IMR-90 (cell line): ENCODE measurements around the gene CSAD. TPM values are rescaled to one million over a fixed set of nuclear protein-coding genes. Genes with fewer than 3 reads are reported as not detected.
A peak's percentile ranks its signal among the peaks of the same experiment; 100 is the strongest.

Experiments used
- ATAC-seq: fragments of 200-7000 bp; cut with Tn5 transposase; 2 replicates; pipeline ENCODE4 v1.9.1; 2020; ENCODE audit warnings: low read depth, mild to moderate bottlenecking, moderate library complexity
- BruUV-seq: library from RNA; stranded (reverse); fragments of 400-500 nt; replicated peaks from 2 replicates; lab custom pipeline; 2021; lab: Mats Ljungman, UMichigan
- CTCF ChIA-PET: fragments of 300-600 bp; formaldehyde crosslinking; extraction: SDS; loops from one replicate; lab custom pipeline; 2021; ENCODE audit warnings: antibody characterized with exemption; lab: Yijun Ruan, JAX
- POLR2A ChIA-PET: fragments of 300-600 bp; sonication (Branson Sonifier 250); formaldehyde crosslinking; loops from one replicate; lab custom pipeline; 2022; ENCODE audit warnings: antibody characterized with exemption; ENCODE audit not compliant: unreplicated experiment; lab: Charles Lee
- DNase-seq: peaks from one replicate; pipeline ENCODE4 v3.0.0; 2013
- H2AFZ ChIP-seq: replicated peaks from 2 replicates; pipeline ENCODE3; 2013; ENCODE audit warnings: low read length, mild to moderate bottlenecking; ENCODE audit not compliant: poor library complexity
- H2AK5ac ChIP-seq: 2 replicates; pipeline ENCODE4 v1.6.1; 2013; ENCODE audit warnings: low read depth, low read length, inconsistent platforms
- H2AK9ac ChIP-seq: replicated peaks from 2 replicates; pipeline ENCODE3; 2013; ENCODE audit warnings: mild to moderate bottlenecking, low read depth, low read length, moderate library complexity; ENCODE audit not compliant: poor library complexity
- H2BK120ac ChIP-seq: 2 replicates; pipeline ENCODE4 v1.6.1; 2013; ENCODE audit warnings: low read depth, low read length, inconsistent platforms
- H2BK15ac ChIP-seq: 3 replicates; pipeline ENCODE4 v1.6.1; 2013; ENCODE audit warnings: low read depth, low read length, inconsistent platforms
- H2BK20ac ChIP-seq: 2 replicates; pipeline ENCODE4 v1.6.1; 2013; ENCODE audit warnings: low read depth, mild to moderate bottlenecking, inconsistent platforms, low read length, moderate library complexity
- H2BK5ac ChIP-seq: 2 replicates; pipeline ENCODE4 v1.6.1; 2013; ENCODE audit warnings: mild to moderate bottlenecking, low read depth, low read length, inconsistent platforms; ENCODE audit not compliant: poor library complexity, severe bottlenecking
- H3K14ac ChIP-seq: replicated peaks from 2 replicates; pipeline ENCODE4 v1.6.1; 2013; ENCODE audit warnings: low read depth, low read length, inconsistent platforms
- H3K18ac ChIP-seq: 2 replicates; pipeline ENCODE4 v1.6.1; 2013; ENCODE audit warnings: low read depth, low read length, control low read depth
- H3K23ac ChIP-seq: 2 replicates; pipeline ENCODE4 v1.6.1; 2013; ENCODE audit warnings: low read depth, low read length, inconsistent platforms
- H3K27ac ChIP-seq: 2 replicates; pipeline ENCODE4 v1.5.1; 2013; ENCODE audit warnings: mild to moderate bottlenecking, control low read depth, low read length; ENCODE audit not compliant: insufficient read depth
- H3K27me3 ChIP-seq: 2 replicates; pipeline ENCODE4 v1.6.1; 2013; ENCODE audit warnings: low read length; ENCODE audit not compliant: control insufficient read depth, insufficient read depth
- H3K36me3 ChIP-seq: 2 replicates; pipeline ENCODE4 v1.6.1; 2013; ENCODE audit warnings: low read length, mixed read lengths; ENCODE audit not compliant: control insufficient read depth, insufficient read depth
- H3K4ac ChIP-seq: 2 replicates; pipeline ENCODE4 v1.6.1; 2013; ENCODE audit warnings: low read depth, low read length, inconsistent platforms
- H3K4me1 ChIP-seq: 2 replicates; pipeline ENCODE4 v1.6.1; 2013; ENCODE audit warnings: low read length, mixed read lengths; ENCODE audit not compliant: control insufficient read depth, insufficient read depth
- H3K4me2 ChIP-seq: 2 replicates; pipeline ENCODE4 v1.6.1; 2013; ENCODE audit warnings: low read depth, mild to moderate bottlenecking, control low read depth, low read length, moderate library complexity
- H3K4me3 ChIP-seq: 2 replicates; pipeline ENCODE4 v1.5.1; 2013; ENCODE audit warnings: low read depth, mild to moderate bottlenecking, control low read depth, low read length, moderate library complexity; ENCODE audit not compliant: insufficient read depth
- H3K56ac ChIP-seq: 2 replicates; pipeline ENCODE4 v1.6.1; 2013; ENCODE audit warnings: low read length, inconsistent platforms; ENCODE audit not compliant: insufficient read depth; ENCODE audit errors: extremely low read depth
- H3K79me1 ChIP-seq, 2 experiments: 2 replicates each; pipeline ENCODE4 v1.6.1; 2013; ENCODE audit warnings: low read length in 2 of 2, inconsistent platforms in 1 of 2, low read depth in 1 of 2
- H3K9ac ChIP-seq: 2 replicates; pipeline ENCODE4 v1.6.1; 2013; ENCODE audit warnings: low read depth, low read length, control low read depth
- H3K9me1 ChIP-seq: 2 replicates; pipeline ENCODE4 v1.6.1; 2013; ENCODE audit warnings: low read length, inconsistent platforms; ENCODE audit not compliant: insufficient read depth
- H3K9me3 ChIP-seq: 2 replicates; pipeline ENCODE4 v1.6.1; 2013; ENCODE audit warnings: low read length; ENCODE audit not compliant: control insufficient read depth, insufficient read depth
- H4K20me1 ChIP-seq: 2 replicates; pipeline ENCODE4 v1.6.1; 2013; ENCODE audit warnings: low read length, inconsistent platforms; ENCODE audit not compliant: insufficient read depth
- H4K5ac ChIP-seq: 2 replicates; pipeline ENCODE4 v1.6.1; 2013; ENCODE audit warnings: mild to moderate bottlenecking, low read depth, low read length, control low read depth
- H4K8ac ChIP-seq, 2 experiments: 2 replicates each; pipeline ENCODE4 v1.6.1; 2013; ENCODE audit warnings: low read depth in 2 of 2, low read length in 2 of 2, control low read depth in 1 of 2, inconsistent platforms in 1 of 2
- H4K91ac ChIP-seq: 2 replicates; pipeline ENCODE4 v1.6.1; 2013; ENCODE audit warnings: low read depth, low read length, inconsistent platforms; ENCODE audit not compliant: insufficient read depth
- BHLHE40 ChIP-seq: fragments of 150-350 bp; IDR thresholded peaks from 2 replicates; pipeline ENCODE4 v1.6.1; 2016; ENCODE audit warnings: mild to moderate bottlenecking, low read depth, low read length
- CEBPB ChIP-seq: IDR thresholded peaks from 2 replicates; pipeline ENCODE4 v1.6.1; 2012; ENCODE audit warnings: low read depth, low read length, improper control_type of control experiment
- CHD1 ChIP-seq: IDR thresholded peaks from 2 replicates; pipeline ENCODE4 v1.6.1; 2012; ENCODE audit warnings: low read depth, low read length, improper control_type of control experiment
- CTCF ChIP-seq: conservative IDR thresholded peaks from 2 replicates; pipeline ENCODE4 v1.5.1; 2012; ENCODE audit warnings: mild to moderate bottlenecking, low read depth, low read length, improper control_type of control experiment
- ELK1 ChIP-seq: fragments of 150-350 bp; IDR thresholded peaks from 2 replicates; pipeline ENCODE4 v1.6.1; 2016; ENCODE audit warnings: low read depth, mild to moderate bottlenecking, low read length, moderate library complexity, borderline replicate concordance
- FOS ChIP-seq: fragments of 150-350 bp; IDR thresholded peaks from 2 replicates; pipeline ENCODE4 v1.6.1; 2016; ENCODE audit warnings: low read depth, low read length
- MAFK ChIP-seq: IDR thresholded peaks from 2 replicates; pipeline ENCODE4 v1.6.1; 2012; ENCODE audit warnings: low read depth, low read length, improper control_type of control experiment
- MAZ ChIP-seq: IDR thresholded peaks from 2 replicates; pipeline ENCODE4 v1.6.1; 2012; ENCODE audit warnings: low read depth, mild to moderate bottlenecking, low read length, improper control_type of control experiment, moderate library complexity, borderline replicate concordance
- MXI1 ChIP-seq: IDR thresholded peaks from 2 replicates; pipeline ENCODE4 v1.6.1; 2012; ENCODE audit warnings: low read depth, mild to moderate bottlenecking, low read length, moderate library complexity, borderline replicate concordance
- NFE2L2 ChIP-seq: fragments of 150-350 bp; IDR thresholded peaks from 2 replicates; pipeline ENCODE4 v1.6.1; 2016; ENCODE audit warnings: low read depth, mild to moderate bottlenecking, low read length
- POLR2A ChIP-seq: IDR thresholded peaks from 2 replicates; pipeline ENCODE4 v1.6.1; 2012; ENCODE audit warnings: mild to moderate bottlenecking, low read depth, low read length
- RAD21 ChIP-seq: IDR thresholded peaks from 2 replicates; pipeline ENCODE4 v1.6.1; 2012; ENCODE audit warnings: low read length, improper control_type of control experiment
- RCOR1 ChIP-seq: IDR thresholded peaks from 2 replicates; pipeline ENCODE4 v1.6.1; 2012; ENCODE audit warnings: mild to moderate bottlenecking, low read length, improper control_type of control experiment; ENCODE audit not compliant: insufficient replicate concordance
- SMC3 ChIP-seq: fragments of 150-350 bp; IDR thresholded peaks from 2 replicates; pipeline ENCODE4 v1.6.1; 2016; ENCODE audit warnings: low read depth, mild to moderate bottlenecking, antibody characterized with exemption, low read length, moderate library complexity
- USF2 ChIP-seq: fragments of 150-350 bp; IDR thresholded peaks from 2 replicates; pipeline ENCODE4 v1.6.1; 2017; ENCODE audit warnings: mild to moderate bottlenecking, antibody characterized with exemption, low read length, low read depth
- WGBS, 2 experiments: methylation state at CpG; one replicate each; pipeline versions ENCODE4 v1.1.5 to v1.1.7; 2013; ENCODE audit warnings: missing lambda C conversion rate in 2 of 2; ENCODE audit not compliant: insufficient read length in 1 of 2; ENCODE audit errors: extremely low coverage in 2 of 2; 5-methylcytosine and 5-hydroxymethylcytosine counted together
- dilution Hi-C: fragments of 300-500 bp; cut with HindIII; formaldehyde crosslinking; loops from one replicate; pipeline ENCODE4 v1.14.3; 2018; ENCODE audit warnings: low sequenced_read_pairs; ENCODE audit not compliant: unreplicated experiment
- in situ Hi-C: fragments of 300-500 bp; cut with MboI; formaldehyde crosslinking; loops from 3 replicates; pipeline ENCODE4 v1.14.3; 2019; ENCODE audit warnings: low sequenced_read_pairs, inconsistent platforms, mixed read lengths
- intact Hi-C: fragments of 100-400 bp; cut with micrococcal nuclease; formaldehyde crosslinking; loops from 2 replicates; pipeline ENCODE4 v1.10.0; 2022
- polyA plus RNA-seq, 3 experiments: library from polyadenylated mRNA; depleted of rRNA; stranded (reverse); fragments of >200 nt; gene quantifications; 2 replicates each; pipeline ENCODE4 v1.2.3, GENCODE V29; 2012; ENCODE audit warnings: low replicate concordance in 1 of 3
- total RNA-seq: library from RNA; depleted of rRNA; stranded (reverse); fragments of >200 nt; gene quantifications from 2 replicates; pipeline ENCODE4 v1.2.3, GENCODE V29; 2012

The CSAD gene
- total and polyA plus RNA-seq, 2 of the 4 experiments (the other 2 are of a cell fraction) = 5.4 to 45.6 TPM

GRCh38 chr12:53200458-53201176 is 19.9 kb upstream of the CSAD start:
- BruUV-seq = no TSS peak
- Histone ChIP-seq H4K8ac (no peak overlapping the region), H3K27ac (no peak overlapping the region), H2AK9ac (no peak overlapping the region), H3K9ac (no peak overlapping the region), H3K9me1 (peaks cover 5% of the 10 kb centered on the region; the same call in 1 of the 2 replicates), H3K4me3 (no peak overlapping the region), H2BK5ac (no peak overlapping the region), H3K27me3 (peaks cover 2% of the 10 kb centered on the region; the same call in 1 of the 2 replicates), H4K5ac (no peak overlapping the region), H3K23ac (no peak overlapping the region), H2BK120ac (no peak overlapping the region), H3K79me1 (no peaks in the 10 kb centered on the region), H2BK20ac (no peak overlapping the region), H2AK5ac (no peak overlapping the region), H3K36me3 (no peaks in the 10 kb centered on the region), H3K56ac (no peak overlapping the region), H2BK15ac (no peak overlapping the region), H3K4me2 (no peak overlapping the region), H3K4me1 (peaks cover 1% of the 10 kb centered on the region; the same call in 1 of the 2 replicates), H2AFZ (peak overlapping the region; percentile 9), H4K20me1 (no peaks in the 10 kb centered on the region), H3K14ac (no peak overlapping the region), H4K91ac (no peak overlapping the region), H3K18ac (no peak overlapping the region), H3K4ac (no peak overlapping the region), H3K9me3 (no peaks in the 10 kb centered on the region)
- intact Hi-C loops (no loop called here), dilution Hi-C loops (no loop called here), in situ Hi-C loops (no loop called here)
- CTCF ChIA-PET = interaction anchor here (0.8 to 1.6 kb wide), 3 partner anchors 13 to 98 kb away, joined by 3 to 4 read pairs (median 3); partner anchors contain the start of gene MYG1
- ATAC-seq (peak; percentile 20), DNase-seq (no peak)
- 93% methylated on average over 3 of the region's 10 CpGs; no CpG with 5 or more reads in 1 of the 2 experiments for whole genome bisulfite sequencing, 2 experiments
- POLR2A ChIA-PET = no interaction called here
- TF ChIP-seq SMC3 (no peak), ELK1 (no peak), BHLHE40 (no peak), MAFK (no peak), RAD21 (no peak), POLR2A (no peak), MAZ (no peak), CEBPB (no peak), USF2 (no peak), CHD1 (no peak), RCOR1 (no peak), CTCF (no peak), NFE2L2 (no peak), MXI1 (no peak), FOS (no peak)
